ENCODE data around the gene KRTAP4-16. TPM values are rescaled to one million over a fixed set of nuclear protein-coding genes. Genes with fewer than 3 reads are reported as not detected.
"Not testable (repeated sequence)": the region's sequence is repeated elsewhere in the genome, so short reads cannot be mapped to it uniquely, and the experiment has no call there.

The KRTAP4-16 gene
- total RNA-seq, result not detected

GRCh38 chr17:41101586-41102259, at the start of gene KRTAP4-16:
TSS of gene KRTAP4-16 (minus strand) at chr17:41102209. CDS start at chr17:41102209, 0 bp downstream.
- 42 to 53% methylated on average over 9 of the region's 10 CpGs for WGBS, 2 donors
- Histone ChIP-seq H3K27me3 (no peaks in the 10 kb centered on the region), H3K27ac (no peak within 1 kb of the TSS), H3K4me3 (no peak within 1 kb of the TSS), H3K9me3 (no peaks in the 10 kb centered on the region), H3K36me3 (no peaks in the 10 kb centered on the region), H3K4me1 (no peaks in the 10 kb centered on the region)
- TF ChIP-seq EP300 (IDR thresholded peaks at IDR 0.05) (no peak), POLR2A (IDR thresholded peaks at IDR 0.05) (no peak)
- DNase-seq (ENCODE audit: low spot score in 2 of 2), result no peak

GRCh38 chr17:41151525-41151924, 49.5 kb upstream of the KRTAP4-16 start:
- WGBS, 2 donors, result 74 to 81% methylated on average over 2 of the region's 2 CpGs

GRCh38 chr17:41150026-41150425, 48.0 kb upstream of the KRTAP4-16 start:
- Histone ChIP-seq H3K4me3 (no peak overlapping the region), H3K9me3 (no peaks in the 10 kb centered on the region), H3K27me3 (no peaks in the 10 kb centered on the region), H3K36me3 (no peaks in the 10 kb centered on the region), H3K4me1 (no peaks in the 10 kb centered on the region), H3K27ac (no peak overlapping the region)
- TF ChIP-seq CTCF (IDR thresholded peaks at IDR 0.05) (no peak), EP300 (IDR thresholded peaks at IDR 0.05) (no peak), POLR2A (IDR thresholded peaks at IDR 0.05) (no peak)
- DNase-seq (ENCODE audit: low spot score in 2 of 2), result no peak
- 83 to 91% methylated on average over 4 of the region's 4 CpGs for WGBS, 2 donors

More at GRCh38 chr17:41151525-41151924, 49.5 kb upstream of the KRTAP4-16 start:
- Histone ChIP-seq H3K27me3 (no peaks in the 10 kb centered on the region), H3K27ac (no peak overlapping the region), H3K36me3 (no peaks in the 10 kb centered on the region), H3K9me3 (no peaks in the 10 kb centered on the region), H3K4me1 (no peaks in the 10 kb centered on the region), H3K4me3 (no peak overlapping the region)
- TF ChIP-seq POLR2A (IDR thresholded peaks at IDR 0.05) (no peak), EP300 (IDR thresholded peaks at IDR 0.05) (no peak), CTCF (IDR thresholded peaks at IDR 0.05) (no peak)
- no peak for DNase-seq (ENCODE audit: low spot score in 2 of 2)

GRCh38 chr17:41149652-41149985, 47.6 kb upstream of the KRTAP4-16 start, which contains the start of gene KRTAP4-5:
TSS of gene KRTAP4-5 (minus strand) at chr17:41149825. CDS start at chr17:41149767, 58 bp downstream.
- no peak for DNase-seq (ENCODE audit: low spot score in 2 of 2)
- Histone ChIP-seq H3K27ac (no peak within 1 kb of the TSS), H3K9me3 (no peaks in the 10 kb centered on the region), H3K4me3 (no peak within 1 kb of the TSS), H3K36me3 (no peaks in the 10 kb centered on the region), H3K4me1 (no peaks in the 10 kb centered on the region), H3K27me3 (no peaks in the 10 kb centered on the region)
- TF ChIP-seq EP300 (IDR thresholded peaks at IDR 0.05) (no peak), POLR2A (IDR thresholded peaks at IDR 0.05) (no peak), CTCF (IDR thresholded peaks at IDR 0.05) (no peak)
- WGBS, 2 donors, result 61 to 86% methylated on average over 2 of the region's 2 CpGs

GRCh38 chr17:41148971-41149651, 47.1 kb upstream of the KRTAP4-16 start:
- H3K36me3 ChIP-seq; H3K9me3 ChIP-seq; H3K27me3 ChIP-seq; H3K4me1 ChIP-seq; DNase-seq (ENCODE audit: low spot score in 2 of 2); H3K4me3 ChIP-seq; H3K27ac ChIP-seq: not testable (repeated sequence)
- 77 to 78% methylated on average over 8 to 9 of the region's 10 CpGs for WGBS, 2 donors

- Histone ChIP-seq H3K9me3 (peaks cover 0 to 19% (median 0%) of the 10 kb centered on the region in 4 donors), H3K4me1 (no peaks in the 10 kb centered on the region)
These were observed 45.7 kb upstream of the KRTAP4-16 start for GRCh38 chr17:41147531-41148204.

More at GRCh38 chr17:41147531-41148204, 45.7 kb upstream of the KRTAP4-16 start:
- Histone ChIP-seq H3K27ac (no peak overlapping the region), H3K27me3 (no peaks in the 10 kb centered on the region), H3K36me3 (no peaks in the 10 kb centered on the region), H3K4me3 (no peak overlapping the region)
- no peak for DNase-seq (ENCODE audit: low spot score in 2 of 2)
- TF ChIP-seq POLR2A (IDR thresholded peaks at IDR 0.05) (no peak), CTCF (IDR thresholded peaks at IDR 0.05) (no peak), EP300 (IDR thresholded peaks at IDR 0.05) (no peak)
- 89 to 97% methylated on average over 2 of the region's 2 CpGs for WGBS, 2 donors

All from tibial nerve (tissue), 4 donors.